RWPE2 (cell line): Measurements from ENCODE around the gene NCR1.
"Not testable (repeated sequence)": the region's sequence is repeated elsewhere in the genome, so short reads cannot be mapped to it uniquely, and the experiment has no call there.

Experiments
- ATAC-seq: fragments of 200-7000 bp; cut with Tn5 transposase; 3 replicates; pipeline ENCODE4 v1.9.1; 2021; ENCODE audit warnings: low read depth
- DNase-seq: peaks from one replicate; pipeline ENCODE4 v3.0.0-alpha.2; 2020; ENCODE audit warnings: low spot score
- H3K27ac ChIP-seq: fragments of 450-650 bp; 2 replicates; pipeline ENCODE4 v1.5.1; 2017; ENCODE audit warnings: mild to moderate bottlenecking; ENCODE audit not compliant: poor library complexity, severe bottlenecking
- H3K27me3 ChIP-seq: fragments of 250-450 bp; sonication (Bioruptor Pico); 2 replicates; pipeline ENCODE4 v1.5.1; 2021; ENCODE audit warnings: mild to moderate bottlenecking, moderate library complexity; ENCODE audit not compliant: insufficient read depth, poor library complexity, severe bottlenecking
- H3K36me3 ChIP-seq: fragments of 250-450 bp; sonication (Bioruptor Pico); 2 replicates; pipeline ENCODE4 v1.5.1; 2020; ENCODE audit warnings: low read depth, mild to moderate bottlenecking, moderate library complexity
- H3K4me1 ChIP-seq: fragments of 250-450 bp; sonication (Bioruptor Pico); 2 replicates; pipeline ENCODE4 v1.5.1; 2021; ENCODE audit warnings: mild to moderate bottlenecking, moderate library complexity; ENCODE audit not compliant: insufficient read depth, poor library complexity, severe bottlenecking
- H3K4me3 ChIP-seq: fragments of 250-450 bp; sonication (Bioruptor Pico); 2 replicates; pipeline ENCODE4 v1.5.1; 2021; ENCODE audit warnings: mild to moderate bottlenecking, moderate library complexity; ENCODE audit not compliant: severe bottlenecking
- H3K9me3 ChIP-seq: fragments of 250-450 bp; sonication (Bioruptor Pico); 2 replicates; pipeline ENCODE4 v1.5.1; 2021; ENCODE audit warnings: mild to moderate bottlenecking, moderate library complexity; ENCODE audit not compliant: severe bottlenecking
- TF ChIP-seq, protein P1 (sequence below): fragments of 450-650 bp; IDR thresholded peaks from one replicate; pipeline ENCODE4 v1.5.1; 2017; ENCODE audit warnings: mild to moderate bottlenecking, moderate library complexity; ENCODE audit not compliant: poor library complexity, severe bottlenecking

Gene NCR1

DNA sequence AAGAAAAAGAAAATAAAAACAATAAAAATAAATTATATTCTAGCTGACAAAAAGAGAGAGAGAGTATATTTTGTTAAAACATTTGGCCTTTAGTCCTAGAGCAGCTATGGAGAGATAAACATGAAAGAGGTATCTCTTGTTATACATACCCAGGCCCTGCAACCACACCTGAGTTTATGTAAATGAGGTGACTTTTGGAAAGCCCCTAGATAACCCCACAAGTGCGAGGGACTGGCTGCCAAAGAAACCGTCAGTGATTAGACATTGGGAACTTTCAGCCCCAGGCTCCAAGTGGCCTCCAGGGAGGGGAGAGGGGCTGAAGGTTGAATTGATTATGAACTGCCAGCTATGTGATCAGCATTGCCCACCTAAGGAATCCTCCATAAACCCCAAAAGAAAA, 43.5 kb downstream of the NCR1 start:
- ATAC-seq (no peak), DNase-seq (no peak)
- Histone ChIP-seq H3K4me3 (no peak overlapping the region), H3K27me3 (no peaks in the 10 kb centered on the region), H3K27ac (no peak overlapping the region), H3K9me3 (no peaks in the 10 kb centered on the region), H3K4me1 (no peaks in the 10 kb centered on the region), H3K36me3 (no peaks in the 10 kb centered on the region)
- TF ChIP-seq, protein P1, sequence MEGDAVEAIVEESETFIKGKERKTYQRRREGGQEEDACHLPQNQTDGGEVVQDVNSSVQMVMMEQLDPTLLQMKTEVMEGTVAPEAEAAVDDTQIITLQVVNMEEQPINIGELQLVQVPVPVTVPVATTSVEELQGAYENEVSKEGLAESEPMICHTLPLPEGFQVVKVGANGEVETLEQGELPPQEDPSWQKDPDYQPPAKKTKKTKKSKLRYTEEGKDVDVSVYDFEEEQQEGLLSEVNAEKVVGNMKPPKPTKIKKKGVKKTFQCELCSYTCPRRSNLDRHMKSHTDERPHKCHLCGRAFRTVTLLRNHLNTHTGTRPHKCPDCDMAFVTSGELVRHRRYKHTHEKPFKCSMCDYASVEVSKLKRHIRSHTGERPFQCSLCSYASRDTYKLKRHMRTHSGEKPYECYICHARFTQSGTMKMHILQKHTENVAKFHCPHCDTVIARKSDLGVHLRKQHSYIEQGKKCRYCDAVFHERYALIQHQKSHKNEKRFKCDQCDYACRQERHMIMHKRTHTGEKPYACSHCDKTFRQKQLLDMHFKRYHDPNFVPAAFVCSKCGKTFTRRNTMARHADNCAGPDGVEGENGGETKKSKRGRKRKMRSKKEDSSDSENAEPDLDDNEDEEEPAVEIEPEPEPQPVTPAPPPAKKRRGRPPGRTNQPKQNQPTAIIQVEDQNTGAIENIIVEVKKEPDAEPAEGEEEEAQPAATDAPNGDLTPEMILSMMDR: no peak

DNA sequence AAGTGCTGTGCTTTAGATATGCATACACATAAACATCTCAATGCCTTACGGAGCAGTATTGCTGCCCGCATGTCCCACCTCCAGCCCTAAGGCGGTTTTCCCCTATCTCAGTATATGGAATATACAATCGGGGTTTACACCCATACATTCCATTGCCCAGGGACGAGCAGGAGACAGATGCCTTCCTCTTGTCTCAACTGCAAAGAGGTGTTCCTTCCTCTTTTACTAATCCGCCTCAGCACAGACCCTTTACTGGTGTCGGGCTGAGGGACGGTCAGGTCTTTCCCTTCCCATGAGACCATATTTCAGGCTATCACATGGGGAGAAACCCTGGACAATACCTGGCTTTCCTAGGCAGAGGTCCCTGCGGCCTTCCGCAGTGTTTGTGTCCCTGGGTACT, 44.6 kb downstream of the NCR1 start:
- not testable (repeated sequence) for H3K36me3 ChIP-seq, H3K9me3 ChIP-seq, H3K27ac ChIP-seq, DNase-seq, H3K27me3 ChIP-seq, ATAC-seq, H3K4me1 ChIP-seq, H3K4me3 ChIP-seq

DNA sequence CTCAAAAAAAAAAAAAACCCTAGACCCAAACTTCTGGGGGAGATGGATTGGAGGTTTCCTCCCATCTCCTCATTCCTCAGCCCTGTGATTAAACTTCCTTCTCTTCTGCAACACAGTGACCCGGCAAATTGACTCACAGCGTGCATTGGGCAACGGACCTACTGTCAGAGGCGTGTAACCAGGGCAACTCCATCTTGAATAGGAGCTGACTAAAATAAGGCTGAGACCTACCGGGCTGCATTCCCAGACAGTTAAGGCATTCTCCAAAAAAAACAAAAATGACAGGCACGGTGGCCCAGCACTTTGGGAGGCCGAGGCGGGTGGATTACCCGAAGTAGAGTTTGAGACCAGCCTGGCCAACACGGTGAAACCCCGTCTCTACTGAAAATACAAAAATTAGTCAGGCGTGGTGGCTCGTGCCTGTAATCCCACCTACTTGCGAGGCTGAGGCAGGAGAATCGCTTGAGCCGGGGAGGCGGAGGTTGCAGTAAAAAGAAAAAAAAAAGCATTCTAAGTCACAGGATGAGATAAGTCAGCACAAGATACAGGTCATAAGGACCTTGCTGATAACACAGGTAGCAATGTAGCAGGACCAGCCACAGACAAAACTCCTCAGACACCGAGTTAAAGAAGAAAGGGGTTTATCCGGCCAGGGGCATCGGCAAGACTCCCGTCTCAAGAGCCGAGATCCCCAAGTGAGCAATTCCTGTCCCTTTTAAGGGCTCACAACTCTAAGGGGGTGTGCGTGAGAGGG, 46.8 kb downstream of the NCR1 start:
- Histone ChIP-seq H3K4me3 (no peak overlapping the region), H3K4me1 (no peaks in the 10 kb centered on the region), H3K9me3 (no peaks in the 10 kb centered on the region), H3K36me3 (no peaks in the 10 kb centered on the region), H3K27me3 (no peaks in the 10 kb centered on the region), H3K27ac (no peak overlapping the region)
- no peak for DNase-seq
- ATAC-seq: peak; percentile 81
- TF ChIP-seq, protein P1: no peak

DNA sequence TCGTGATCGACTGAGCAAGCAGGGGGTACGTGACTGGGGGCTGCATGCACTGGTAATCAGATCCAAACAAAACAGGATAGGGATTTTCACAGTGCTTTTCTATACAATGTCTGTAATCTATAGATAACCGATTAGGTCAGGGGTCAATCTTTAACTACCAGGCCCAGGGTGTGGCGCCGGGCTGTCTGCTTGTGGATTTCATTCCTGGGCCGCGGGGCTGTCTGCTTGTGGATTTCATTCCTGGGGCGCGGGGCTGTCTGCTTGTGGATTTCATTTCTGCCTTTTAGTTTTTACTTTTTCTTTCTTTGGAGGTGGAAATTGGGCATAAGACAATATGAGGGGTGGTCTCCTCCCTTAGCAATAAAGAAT, 47.4 kb downstream of the NCR1 start:
- not testable (repeated sequence) for H3K36me3 ChIP-seq, ATAC-seq, H3K27ac ChIP-seq, DNase-seq, H3K4me3 ChIP-seq, H3K4me1 ChIP-seq, H3K9me3 ChIP-seq, H3K27me3 ChIP-seq

DNA sequence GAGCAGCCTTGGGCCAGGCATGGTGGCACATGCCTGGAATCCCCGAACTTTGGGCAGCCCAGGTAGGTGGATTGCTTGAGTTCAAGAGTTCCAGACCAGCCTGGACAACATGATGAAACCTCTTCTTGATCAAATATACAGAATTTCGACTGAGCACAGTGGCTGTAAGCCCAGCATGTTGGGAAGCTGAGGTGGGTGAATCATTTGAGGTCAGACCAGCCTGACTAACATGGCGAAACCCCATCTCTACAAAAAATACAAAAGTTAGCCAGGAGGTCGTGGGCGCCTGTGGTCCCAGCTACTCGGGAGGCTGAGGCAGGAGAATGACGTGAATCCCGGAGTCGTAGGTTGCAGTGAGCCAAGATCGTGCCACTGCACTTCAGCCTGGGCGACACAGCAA, 49.4 kb downstream of the NCR1 start:
- Histone ChIP-seq H3K9me3 (no peaks in the 10 kb centered on the region), H3K27ac (no peak overlapping the region), H3K27me3 (no peaks in the 10 kb centered on the region), H3K4me1 (no peaks in the 10 kb centered on the region), H3K36me3 (no peaks in the 10 kb centered on the region), H3K4me3 (no peak overlapping the region)
- TF ChIP-seq, protein P1: no peak
- ATAC-seq: no peak
- DNase-seq: no peak

DNA sequence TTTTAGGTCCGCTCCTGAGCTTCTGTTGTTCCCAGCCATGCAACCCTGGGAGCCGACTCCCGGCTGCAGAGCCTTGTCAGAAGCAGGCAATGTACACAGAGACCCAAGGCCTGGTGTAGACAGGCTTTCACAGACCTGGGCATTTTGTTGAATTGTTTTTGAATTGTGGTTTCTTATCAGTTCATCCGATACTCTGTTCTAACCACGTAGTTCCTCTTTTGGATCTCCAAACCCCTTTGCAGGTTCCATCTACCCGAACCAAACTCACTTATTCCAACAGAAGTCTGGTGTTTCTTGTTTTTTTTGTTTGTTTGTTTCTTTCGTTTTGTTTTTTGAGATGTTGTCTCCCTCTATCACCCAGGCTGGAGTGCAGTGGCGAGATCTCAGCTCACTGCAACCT, 53.9 kb downstream of the NCR1 start:
- Histone ChIP-seq H3K27me3 (no peaks in the 10 kb centered on the region), H3K4me3 (no peak overlapping the region), H3K9me3 (no peaks in the 10 kb centered on the region), H3K27ac (no peak overlapping the region), H3K36me3 (no peaks in the 10 kb centered on the region), H3K4me1 (no peaks in the 10 kb centered on the region)
- TF ChIP-seq, protein P1: no peak
- no peak for DNase-seq
- ATAC-seq: no peak
